ENCODE data around the gene FOXK2. TPM values are rescaled to one million over a fixed set of nuclear protein-coding genes. Genes with fewer than 3 reads are reported as not detected.
A peak's percentile ranks its signal among the peaks of the same experiment; 100 is the strongest.
"Not testable (repeated sequence)": the region's sequence is repeated elsewhere in the genome, so short reads cannot be mapped to it uniquely, and the experiment has no call there.

The FOXK2 gene
- total RNA-seq, 1 experiment from 2014 or later = 72.0 TPM

GRCh38 chr17:82553210-82553930 is 33.8 kb downstream of the FOXK2 start:
- Histone ChIP-seq H3K4me2 (ENCODE audit: insufficient read depth, insufficient read length, low read length) (no peak overlapping the region), H2BK15ac (ENCODE audit: low read depth, low read length) (no peak overlapping the region), H3K23ac (ENCODE audit: insufficient read length, low read depth, low read length) (no peak overlapping the region), H3K14ac (ENCODE audit: insufficient read depth, low read length) (no peak overlapping the region), H2BK5ac (ENCODE audit: insufficient read length, low read length) (no peak overlapping the region), H3K4me1 (ENCODE audit: insufficient read depth, low read length) (peaks cover 5% of the 10 kb centered on the region), H2BK120ac (ENCODE audit: low read depth, low read length, poor library complexity, severe bottlenecking) (no peak overlapping the region), H3K23me2 (ENCODE audit: insufficient read length, low read depth, low read length, poor library complexity, severe bottlenecking) (no peaks in the 10 kb centered on the region), H3K9ac (ENCODE audit: extremely low read depth, insufficient read length, low read length) (no peak overlapping the region), H2AK5ac (ENCODE audit: insufficient read length, low read length) (no peak overlapping the region), H2BK12ac (ENCODE audit: insufficient read length, low read depth, low read length) (no peak overlapping the region), H3K4ac (ENCODE audit: low read depth, low read length) (no peak overlapping the region), H3K18ac (ENCODE audit: insufficient read length, low read depth, low read length) (no peak overlapping the region), H2BK20ac (ENCODE audit: low read depth, low read length, poor library complexity, severe bottlenecking) (no peak overlapping the region), H3K56ac (ENCODE audit: insufficient read length, low read depth, low read length) (no peak overlapping the region), H3K79me2 (ENCODE audit: insufficient read depth, low read length) (peaks cover 50% of the 10 kb centered on the region), H4K8ac (replicated peaks; ENCODE audit: insufficient read length, low read depth, low read length) (no peak overlapping the region), H4K20me1 (ENCODE audit: control insufficient read depth, insufficient read depth, insufficient read length) (peaks cover 4% of the 10 kb centered on the region), H3K79me1 (ENCODE audit: insufficient read depth, low read depth, low read length, poor library complexity, severe bottlenecking) (peaks cover 14% of the 10 kb centered on the region), H3K27me3 (ENCODE audit: insufficient read depth, low read length) (no peaks in the 10 kb centered on the region), H4K91ac (ENCODE audit: insufficient read length, low read depth, low read length) (no peak overlapping the region), H3K27ac (ENCODE audit: insufficient read length, low read depth, low read length) (no peak overlapping the region), H4K5ac (ENCODE audit: insufficient read length, low read depth, low read length) (no peak overlapping the region), H2AFZ (ENCODE audit: low read length) (no peak overlapping the region), H3K9me3 (ENCODE audit: control insufficient read depth, low read depth, low read length) (no peaks in the 10 kb centered on the region), H3T11ph (ENCODE audit: low read length) (no peak overlapping the region)
- H3K9me3 Mint-ChIP-seq = no peaks in the 10 kb centered on the region
- peak; percentile 71 for DNase-seq
- peaks cover 29 to 34% of the 10 kb centered on the region in 2 experiments for H3K4me1 Mint-ChIP-seq
- H3K27me3 Mint-ChIP-seq (ENCODE audit: low read depth) = no peaks in the 10 kb centered on the region
- peak overlapping the region; percentile 18 to 68 (median 32); a peak in 2 of 7 replicates for H3K27ac Mint-ChIP-seq
- no peak for TF ChIP-seq CTCF (conservative IDR thresholded peaks at IDR 0.05)
- WGBS (ENCODE audit: extremely low coverage, insufficient read length, low lambda C conversion rate) = no CpG with 5 or more reads among the region's 18 CpGs
- no peak overlapping the region for H3K4me3 Mint-ChIP-seq
- H3K36me3 Mint-ChIP-seq (ENCODE audit: insufficient read depth in 1 of 3, low read depth in 3 of 3) = peaks cover 2 to 8% (median 7%) of the 10 kb centered on the region in 3 experiments; a peak in 5 of 7 replicates

- not testable (repeated sequence) for H2BK120ac ChIP-seq (ENCODE audit: low read depth, low read length, poor library complexity, severe bottlenecking); DNase-seq; H3K56ac ChIP-seq (ENCODE audit: insufficient read length, low read depth, low read length); H4K8ac ChIP-seq (replicated peaks; ENCODE audit: insufficient read length, low read depth, low read length); H2BK12ac ChIP-seq (ENCODE audit: insufficient read length, low read depth, low read length); H3K14ac ChIP-seq (ENCODE audit: insufficient read depth, low read length); H3K36me3 Mint-ChIP-seq (ENCODE audit: insufficient read depth in 1 of 3, low read depth in 3 of 3); H3K4me1 ChIP-seq (ENCODE audit: insufficient read depth, low read length); H3K9me3 ChIP-seq (ENCODE audit: control insufficient read depth, low read depth, low read length); H3K23me2 ChIP-seq (ENCODE audit: insufficient read length, low read depth, low read length, poor library complexity, severe bottlenecking); H2AFZ ChIP-seq (ENCODE audit: low read length); H2BK5ac ChIP-seq (ENCODE audit: insufficient read length, low read length); H4K5ac ChIP-seq (ENCODE audit: insufficient read length, low read depth, low read length); H3K27me3 ChIP-seq (ENCODE audit: insufficient read depth, low read length); H3K27ac ChIP-seq (ENCODE audit: insufficient read length, low read depth, low read length); H3K9me3 Mint-ChIP-seq; H3K9ac ChIP-seq (ENCODE audit: extremely low read depth, insufficient read length, low read length); H3K18ac ChIP-seq (ENCODE audit: insufficient read length, low read depth, low read length); H3T11ph ChIP-seq (ENCODE audit: low read length); H4K91ac ChIP-seq (ENCODE audit: insufficient read length, low read depth, low read length); H2AK5ac ChIP-seq (ENCODE audit: insufficient read length, low read length); H3K4me2 ChIP-seq (ENCODE audit: insufficient read depth, insufficient read length, low read length); H3K27me3 Mint-ChIP-seq (ENCODE audit: low read depth); H3K4ac ChIP-seq (ENCODE audit: low read depth, low read length); H2BK15ac ChIP-seq (ENCODE audit: low read depth, low read length); H2BK20ac ChIP-seq (ENCODE audit: low read depth, low read length, poor library complexity, severe bottlenecking); H3K4me3 Mint-ChIP-seq; H3K23ac ChIP-seq (ENCODE audit: insufficient read length, low read depth, low read length)
- WGBS (ENCODE audit: extremely low coverage, insufficient read length, low lambda C conversion rate) = no CpG with 5 or more reads among the region's 2 CpGs
- Histone ChIP-seq H3K79me1 (ENCODE audit: insufficient read depth, low read depth, low read length, poor library complexity, severe bottlenecking) (peaks cover 20% of the 10 kb centered on the region), H3K79me2 (ENCODE audit: insufficient read depth, low read length) (peaks cover 59% of the 10 kb centered on the region), H4K20me1 (ENCODE audit: control insufficient read depth, insufficient read depth, insufficient read length) (peaks cover 10% of the 10 kb centered on the region)
- Mint-ChIP-seq H3K27ac (peak overlapping the region in 1 of 3 experiments; percentile 76; a peak in 3 of 7 replicates), H3K4me1 (peaks cover 32 to 41% of the 10 kb centered on the region in 2 experiments)
Measured at GRCh38 chr17:82557510-82557909, 38.0 kb downstream of the FOXK2 start.

All from H9 (cell line).